Ramos (cell line): ENCODE results near the gene EDAR.

Source experiments
- in situ Hi-C: fragments of 300-500 bp; cut with MboI; formaldehyde crosslinking; loops from one replicate; pipeline ENCODE4 v1.14.3; 2022; ENCODE audit warnings: low sequenced_read_pairs; ENCODE audit not compliant: unreplicated experiment

Gene EDAR

DNA sequence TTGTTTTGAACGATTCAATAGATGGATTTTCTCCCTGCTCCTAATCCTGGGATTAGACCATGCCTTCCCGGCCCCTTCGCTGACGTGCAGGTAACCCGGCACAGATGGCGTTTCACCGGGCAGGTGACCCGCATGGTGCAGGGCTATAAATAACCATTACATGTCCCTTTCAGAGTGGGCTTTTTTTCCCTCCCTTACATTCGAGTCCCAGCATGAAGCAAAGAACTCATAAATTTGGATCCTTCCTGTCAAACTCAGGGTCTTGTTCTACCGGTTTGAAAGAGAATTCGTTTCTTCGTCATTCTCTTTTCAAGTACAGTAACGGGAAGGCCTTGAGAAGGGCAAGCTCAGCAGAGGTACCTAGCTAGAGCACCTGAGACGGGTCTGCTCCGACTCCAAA is 46.1 kb downstream of the EDAR start:
- in situ Hi-C loops, result no loop called here

DNA sequence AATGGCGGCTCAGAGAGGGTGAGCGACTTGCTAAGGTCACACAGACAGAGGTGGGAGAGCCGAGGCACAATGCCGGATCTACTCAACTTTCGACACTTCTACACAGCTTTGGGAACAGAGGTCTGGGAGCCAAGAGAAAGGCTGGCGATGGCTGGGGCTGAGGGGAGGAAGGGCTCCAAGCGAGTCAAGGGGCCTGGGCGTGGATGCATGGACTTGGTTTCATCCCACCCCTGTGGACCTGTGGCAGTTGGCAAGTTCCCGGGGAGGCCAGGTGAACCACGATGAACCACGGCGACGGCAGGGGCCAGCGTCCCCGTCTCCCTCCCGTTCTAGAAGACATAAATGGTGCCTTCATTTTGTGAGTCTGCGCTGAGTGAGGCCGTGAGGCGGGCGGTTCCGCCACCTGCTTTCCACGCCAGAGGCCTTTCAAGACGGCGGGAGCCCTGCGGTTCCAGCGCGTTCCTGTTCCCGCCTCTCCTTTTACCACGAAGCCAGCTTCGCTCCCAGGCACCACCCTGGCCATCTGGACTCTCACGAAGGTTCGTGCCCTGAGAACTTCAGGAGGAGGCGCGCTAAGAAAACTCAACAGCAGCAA is 46.7 kb downstream of the EDAR start:
- in situ Hi-C loops, result no loop called here

DNA sequence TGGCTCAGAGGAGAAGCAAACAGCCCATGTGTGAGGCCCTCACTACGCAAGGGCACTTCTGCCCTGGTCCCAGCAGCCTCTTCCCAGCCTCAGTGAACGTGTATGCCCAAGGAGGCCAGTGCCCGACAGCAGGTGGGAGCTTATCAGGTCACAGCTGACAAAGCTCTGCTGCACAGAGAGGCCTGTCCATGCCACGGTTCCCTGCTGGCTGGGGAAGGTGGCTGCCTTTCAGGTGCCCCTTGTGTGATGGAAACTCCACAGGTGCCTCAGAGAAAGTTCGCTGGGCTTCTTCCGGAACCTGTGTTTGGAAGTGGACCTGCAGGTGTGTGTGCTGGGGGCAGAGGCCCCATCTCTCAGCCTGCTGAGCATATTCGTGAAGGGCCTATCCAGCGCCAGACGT is 47.3 kb downstream of the EDAR start:
- in situ Hi-C loops, result no loop called here

DNA sequence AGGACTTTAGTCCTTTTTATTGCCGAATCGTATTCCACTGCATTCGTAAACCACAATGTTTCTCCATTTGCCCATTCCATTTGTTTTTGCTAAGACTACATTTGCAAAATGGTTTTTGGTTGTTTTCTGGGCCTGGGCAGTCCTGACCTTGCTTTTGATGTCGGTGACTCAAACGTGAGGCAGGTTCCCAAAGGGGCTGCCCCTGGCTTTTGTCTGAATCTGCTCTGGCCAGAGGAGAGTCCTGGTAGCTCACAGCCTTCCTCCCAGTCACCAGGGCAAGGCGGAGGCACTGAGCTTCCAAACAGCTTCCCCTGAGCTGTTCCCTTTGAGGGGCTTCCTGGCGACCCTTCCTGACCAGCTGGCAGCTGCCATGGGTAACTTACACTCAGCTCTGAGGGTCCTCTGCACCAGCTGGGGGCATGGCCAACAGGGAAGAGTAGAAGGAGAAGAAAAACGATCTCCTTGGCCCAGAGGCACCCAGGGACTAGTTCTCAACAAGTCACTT is 47.8 kb downstream of the EDAR start:
- in situ Hi-C loops, result no loop called here

DNA sequence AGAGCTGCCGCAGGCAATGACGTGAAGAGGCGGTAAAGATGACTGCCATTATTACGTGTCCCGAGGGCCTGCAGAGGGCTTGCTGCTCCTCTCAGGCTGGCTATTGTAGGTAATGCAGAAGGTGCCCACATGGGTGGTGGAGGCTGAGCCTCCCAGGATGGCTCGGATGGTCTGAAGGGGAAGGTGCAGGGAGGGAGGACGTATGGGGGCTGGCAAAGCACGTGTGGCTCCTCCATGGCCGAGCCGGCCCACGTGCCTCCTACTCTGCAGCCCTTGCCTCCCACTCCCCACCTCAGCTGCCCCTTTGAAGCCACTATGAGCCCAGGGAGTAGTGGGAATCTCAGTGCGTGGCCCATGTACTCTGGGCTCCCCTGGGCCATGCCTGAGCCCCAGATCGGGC is 48.9 kb downstream of the EDAR start:
- in situ Hi-C loops, result no loop called here

DNA sequence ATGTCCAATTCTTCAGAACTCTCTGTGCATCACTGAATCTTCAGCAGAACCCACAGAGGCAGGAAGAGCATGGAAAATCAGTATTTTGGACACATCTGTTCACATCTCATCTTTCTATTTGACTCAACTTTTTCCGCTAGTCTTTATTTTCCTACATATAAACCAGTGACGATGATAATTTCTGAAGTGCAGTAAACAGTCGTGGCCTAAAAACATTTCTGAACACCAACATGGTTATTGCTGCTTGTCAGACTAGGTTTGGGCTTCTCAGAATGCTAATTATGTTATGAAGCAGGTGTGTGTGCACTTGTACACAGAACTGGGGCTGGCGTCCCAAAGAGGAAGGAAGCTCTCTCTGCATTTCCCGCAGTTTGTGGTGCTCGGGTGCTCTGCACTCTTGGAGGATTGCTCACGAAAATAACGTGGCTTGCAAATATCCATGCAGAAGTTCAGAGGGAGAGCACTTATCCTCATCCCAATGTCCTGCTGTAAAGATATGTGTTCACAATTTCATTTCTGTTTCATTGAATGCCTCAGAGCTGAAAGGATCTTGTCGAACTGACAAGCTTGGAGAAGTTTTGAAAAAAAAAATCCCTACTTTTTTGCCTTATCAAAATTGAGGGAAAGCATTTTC is 50.8 kb downstream of the EDAR start:
- in situ Hi-C loops, result no loop called here

DNA sequence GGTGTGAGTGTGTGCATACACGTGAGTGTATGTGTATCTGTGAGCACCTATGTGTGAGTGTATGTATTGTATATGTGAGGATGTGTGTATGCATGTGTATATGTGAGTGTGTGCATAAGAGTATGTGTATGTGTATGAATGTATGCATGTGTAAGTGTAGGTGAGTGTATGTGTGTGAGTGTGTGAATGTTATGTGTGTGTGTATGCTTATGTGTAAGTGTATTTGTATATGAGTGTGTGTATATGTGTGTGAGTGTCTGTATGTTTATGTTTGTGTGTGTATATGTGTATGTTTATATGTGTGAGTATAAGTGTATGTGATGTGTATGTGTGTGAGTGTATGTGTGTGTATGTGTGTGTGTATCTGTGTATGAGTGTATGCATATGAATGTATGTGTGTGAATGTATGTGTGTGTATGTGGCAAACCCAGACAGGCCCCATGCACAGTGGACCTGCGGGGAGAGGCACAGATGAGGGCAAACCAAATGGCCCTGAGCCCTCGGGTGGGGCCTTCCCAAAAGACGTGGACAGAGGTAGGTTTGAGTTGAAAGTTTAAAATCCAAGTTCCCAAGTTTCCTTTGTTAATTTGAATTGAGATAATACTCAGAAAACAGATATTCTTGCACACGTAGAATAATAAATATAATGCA is 51.5 kb downstream of the EDAR start:
- in situ Hi-C loops, result no loop called here

DNA sequence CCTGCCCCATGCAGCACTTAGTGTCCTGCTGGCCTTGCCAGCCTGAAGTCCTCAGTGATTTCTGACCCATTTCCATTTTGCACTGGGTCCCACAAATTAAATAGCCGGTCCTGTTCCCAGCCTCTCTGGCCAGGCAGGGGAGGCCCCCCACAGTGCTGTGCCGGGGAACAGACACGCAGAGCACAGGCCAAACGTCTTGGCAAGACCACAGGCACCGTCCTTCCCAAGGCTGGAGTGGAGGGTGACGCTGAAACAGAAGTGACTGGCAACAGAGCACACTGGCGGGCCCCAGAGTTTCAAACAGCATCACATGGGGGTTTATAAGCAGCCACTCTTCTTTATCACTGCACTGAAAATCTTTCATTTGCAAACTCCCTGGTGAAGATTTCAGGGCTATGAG is 52.2 kb downstream of the EDAR start:
- in situ Hi-C loops, result no loop called here

DNA sequence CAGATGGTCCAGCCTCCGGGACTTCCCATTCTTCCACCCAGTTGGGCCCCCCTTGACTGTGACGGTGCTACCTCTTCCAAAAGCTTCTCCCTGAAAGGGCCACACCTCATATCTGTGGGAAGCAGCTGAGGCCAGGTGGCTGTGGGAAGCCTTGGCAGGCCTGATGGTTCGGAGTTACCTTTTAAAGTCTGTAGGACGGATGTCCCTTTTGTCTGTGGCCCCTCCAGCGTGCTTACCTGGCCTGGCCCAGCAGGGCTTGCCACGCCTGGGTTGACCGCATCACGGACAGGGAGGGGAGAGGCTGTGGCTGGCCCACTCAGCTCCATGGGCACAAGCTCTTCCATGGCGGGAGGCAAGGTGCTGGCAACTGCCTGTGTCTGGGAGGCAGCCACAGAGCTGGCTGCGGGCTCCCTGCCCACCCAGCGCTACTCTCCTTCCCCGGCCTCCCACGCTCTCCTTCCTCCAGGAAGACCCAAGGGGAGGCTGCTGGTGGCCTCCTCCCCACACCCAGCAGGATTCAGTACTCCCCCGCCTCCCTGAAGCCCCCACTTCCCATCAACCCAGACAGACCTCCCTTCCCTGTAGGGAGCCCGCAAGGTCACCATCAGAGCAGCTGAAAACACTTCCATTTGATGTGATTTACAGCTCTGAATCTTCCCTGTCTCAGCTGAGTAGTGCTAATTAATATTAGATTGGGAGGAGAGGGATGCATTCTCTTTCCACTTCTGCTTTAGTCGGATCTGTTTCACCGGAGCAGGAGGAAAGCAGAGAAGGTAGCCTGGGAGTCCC is 52.8 kb downstream of the EDAR start:
- in situ Hi-C loops, result no loop called here

DNA sequence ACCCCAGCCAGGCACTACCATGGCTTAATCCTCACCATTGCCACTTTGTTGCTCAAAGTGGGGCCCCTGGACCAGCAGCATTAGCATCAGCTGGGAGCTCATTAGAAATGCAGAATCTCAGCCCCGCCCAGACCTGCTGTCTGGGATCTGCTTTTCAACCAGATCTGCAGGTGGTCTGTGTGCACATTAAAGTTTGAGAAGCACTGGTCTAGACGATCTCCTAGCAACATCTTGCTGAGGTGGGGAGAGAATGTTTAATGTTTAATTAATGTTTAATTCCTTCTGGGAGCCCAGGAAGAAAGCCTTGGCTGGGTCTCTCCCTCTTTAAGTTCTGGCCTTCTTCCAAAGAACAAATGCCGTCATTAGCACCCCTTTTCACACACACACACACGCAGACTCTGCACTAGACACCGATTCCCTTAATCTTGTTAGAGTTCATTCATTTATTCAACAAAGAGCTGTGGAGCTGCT is 53.7 kb downstream of the EDAR start:
- in situ Hi-C loops, result no loop called here

DNA sequence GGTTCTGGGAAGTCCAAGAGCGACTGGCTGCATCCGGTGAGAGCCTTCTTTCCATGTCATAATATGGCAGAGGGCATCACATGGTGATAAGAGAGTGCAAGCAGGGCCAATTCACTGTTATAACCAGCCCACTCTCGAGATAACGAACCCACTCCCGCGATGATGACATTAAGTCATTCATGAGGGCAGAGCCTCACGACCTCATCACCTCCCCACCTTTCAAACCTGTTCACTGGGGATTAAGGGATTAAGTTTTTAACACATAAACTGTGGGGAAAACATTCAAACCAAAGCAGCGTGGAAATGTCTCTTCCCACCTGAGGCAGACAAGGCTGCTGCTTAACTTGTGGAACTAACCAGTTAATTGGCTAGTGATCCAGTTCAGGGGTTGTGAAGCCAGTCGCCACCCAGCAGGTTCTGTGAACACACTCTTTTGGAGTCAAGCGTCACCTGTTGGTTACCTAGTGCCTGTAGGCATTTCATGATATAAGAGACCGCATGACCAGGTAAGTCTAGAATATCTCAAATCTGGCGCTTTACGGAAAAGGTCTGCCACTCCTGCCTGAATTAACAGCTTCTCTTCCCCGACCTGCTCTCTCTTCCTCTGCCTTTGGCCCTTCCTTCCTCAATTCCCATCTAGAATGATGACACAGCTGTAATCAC is 54.3 kb downstream of the EDAR start:
- in situ Hi-C loops, result no loop called here

DNA sequence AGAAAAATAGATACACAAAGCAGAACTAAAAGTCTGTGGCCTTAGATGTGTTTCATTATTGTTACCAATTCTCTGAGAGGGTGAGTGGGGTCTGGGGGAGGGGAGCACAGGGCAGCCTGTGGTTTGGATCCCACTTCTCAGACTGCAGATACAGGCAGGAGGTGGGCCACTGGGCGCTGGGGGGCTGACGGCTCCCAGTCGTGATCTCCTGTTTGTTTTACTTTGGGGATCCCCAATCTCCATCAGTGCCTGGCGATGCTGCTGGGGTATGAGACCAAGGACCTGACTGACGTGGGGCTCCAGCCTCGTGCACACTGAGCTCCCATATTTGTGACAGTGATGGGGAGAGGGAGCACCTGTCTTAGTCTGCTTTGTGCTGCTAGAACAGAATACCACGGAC is 54.9 kb downstream of the EDAR start:
- in situ Hi-C loops, result no loop called here

DNA sequence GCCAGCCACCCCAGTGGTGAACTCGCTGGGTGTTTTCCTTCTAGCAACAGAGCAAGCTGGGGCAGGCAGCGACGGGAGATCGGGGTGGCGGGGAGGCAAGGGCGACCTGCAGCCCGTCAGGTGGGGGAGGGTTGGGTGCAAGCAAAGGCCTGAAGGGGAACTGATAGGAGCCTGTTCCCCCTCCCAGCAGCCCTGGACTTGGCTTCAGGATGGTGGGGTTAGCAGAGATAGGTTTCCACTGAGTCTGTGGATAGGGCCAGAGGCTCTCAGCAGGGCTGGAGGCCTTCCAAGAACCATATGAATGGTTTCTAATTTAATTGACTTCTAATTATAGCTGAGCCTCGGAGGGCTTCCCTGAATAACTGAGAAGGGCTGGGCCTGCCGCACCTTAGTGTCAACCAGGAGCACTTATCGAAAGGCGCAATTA is 55.3 kb downstream of the EDAR start:
- in situ Hi-C loops, result no loop called here

DNA sequence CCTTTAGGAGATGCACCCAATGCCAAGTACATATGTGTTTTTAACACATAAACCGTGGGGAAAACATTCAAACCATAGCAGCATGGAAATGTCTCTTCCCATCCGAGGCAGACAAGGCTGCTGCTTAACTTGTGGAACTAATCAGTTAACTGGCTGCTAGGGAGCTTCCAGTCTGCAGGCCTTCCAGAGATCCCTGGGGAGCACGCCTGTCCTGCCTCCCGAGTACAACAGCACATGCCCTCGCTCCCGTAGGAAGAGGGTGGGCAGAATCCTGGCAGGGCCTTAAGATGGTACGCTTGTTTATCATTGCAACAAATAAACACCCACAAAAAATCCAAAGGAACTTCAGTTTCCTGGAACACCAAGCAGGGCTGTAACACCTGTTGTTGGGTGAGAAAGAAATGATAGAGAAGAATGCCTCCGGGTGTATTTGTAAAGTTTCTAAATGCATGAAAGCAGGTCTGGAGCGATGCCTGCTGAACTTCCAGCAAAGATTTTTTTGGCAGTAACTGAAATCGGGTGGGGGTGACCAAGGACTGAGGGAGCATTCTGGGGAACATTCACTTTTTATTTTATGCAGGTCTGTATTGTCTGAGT is 56.2 kb downstream of the EDAR start:
- in situ Hi-C loops, result no loop called here

DNA sequence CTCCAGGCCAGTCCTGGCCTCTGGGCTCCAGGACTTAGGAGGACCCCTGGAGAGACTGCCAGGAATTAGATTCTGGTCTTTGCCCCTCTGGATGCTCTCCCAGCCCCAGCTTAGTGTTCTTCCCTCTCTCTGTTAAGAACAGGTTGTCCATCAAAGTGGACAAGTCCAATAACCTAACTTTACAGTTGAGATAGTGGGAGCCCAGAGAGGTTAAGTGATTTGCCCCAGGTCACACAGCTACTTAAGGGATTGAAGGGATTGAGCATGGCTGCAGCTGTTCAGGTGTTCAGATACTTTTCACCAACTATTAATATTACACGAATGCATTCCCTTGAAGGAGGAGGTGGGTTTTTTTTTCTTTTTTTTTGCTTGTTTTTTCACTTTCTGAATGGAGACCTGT is 57.6 kb downstream of the EDAR start:
- in situ Hi-C loops, result no loop called here

DNA sequence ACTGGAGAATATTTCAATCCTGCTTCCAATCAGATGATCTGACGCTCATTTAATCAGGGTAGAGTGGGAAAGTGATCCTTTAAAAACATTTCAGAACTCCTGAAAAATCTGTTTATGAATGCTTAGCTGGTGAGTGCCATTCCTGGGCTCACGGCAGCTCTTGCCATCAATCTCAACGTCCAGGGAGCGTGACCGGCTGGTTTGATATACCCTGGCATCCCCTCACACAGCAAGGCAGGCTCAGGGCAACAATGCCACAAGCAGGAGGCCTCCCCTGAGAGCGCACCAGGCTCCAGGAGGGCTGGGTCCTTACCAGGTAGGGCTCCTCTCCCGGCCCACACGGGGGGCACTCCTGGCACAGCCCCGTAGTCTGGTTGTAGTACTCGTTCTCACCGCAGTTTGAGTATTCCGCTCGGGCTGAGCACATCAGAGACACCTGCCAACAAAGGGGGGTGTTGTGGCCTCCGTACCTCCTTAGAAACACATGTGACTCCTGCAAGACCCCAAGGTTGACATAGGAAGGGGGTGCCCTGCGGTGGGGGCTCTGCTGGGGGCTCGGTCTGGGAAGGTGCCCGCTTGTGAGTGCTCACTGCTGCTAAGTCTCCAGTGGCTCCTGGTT is 59.1 kb downstream of the EDAR start:
- in situ Hi-C loops, result no loop called here

DNA sequence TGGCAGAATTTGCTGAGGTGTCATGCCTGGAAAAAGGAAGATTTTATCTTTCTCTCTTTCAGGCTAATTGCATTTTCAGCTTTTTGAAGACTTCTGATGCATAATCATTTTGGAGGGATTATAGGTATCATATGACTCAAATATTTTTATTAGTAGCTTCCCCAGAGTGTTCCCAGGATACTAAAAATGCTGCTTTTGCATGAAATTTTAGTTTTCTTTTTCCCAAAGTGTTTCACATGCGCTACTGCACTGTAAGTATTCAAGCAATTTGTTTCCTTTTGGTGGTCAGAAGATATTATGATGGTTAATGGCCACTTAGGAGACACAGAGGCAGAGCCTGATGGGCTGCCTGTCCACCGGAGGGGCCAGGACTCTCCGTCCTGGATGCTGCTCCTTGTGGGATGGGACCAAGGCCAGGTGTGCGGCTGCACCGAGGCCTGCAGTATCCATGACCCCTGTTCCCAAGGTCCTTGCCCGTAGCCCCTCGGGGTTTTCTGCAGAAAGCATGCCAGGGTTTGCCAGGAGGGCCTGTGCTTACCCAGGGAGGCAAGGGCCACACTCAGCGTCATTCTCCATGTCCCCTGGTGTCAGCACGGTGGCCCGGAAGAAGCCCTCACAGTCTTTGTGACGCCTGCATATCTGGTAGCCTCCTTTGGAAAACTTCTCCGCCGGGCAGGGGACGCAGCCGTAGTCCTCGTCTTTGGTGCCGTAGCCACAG is 60.2 kb downstream of the EDAR start:
- in situ Hi-C loops, result no loop called here

DNA sequence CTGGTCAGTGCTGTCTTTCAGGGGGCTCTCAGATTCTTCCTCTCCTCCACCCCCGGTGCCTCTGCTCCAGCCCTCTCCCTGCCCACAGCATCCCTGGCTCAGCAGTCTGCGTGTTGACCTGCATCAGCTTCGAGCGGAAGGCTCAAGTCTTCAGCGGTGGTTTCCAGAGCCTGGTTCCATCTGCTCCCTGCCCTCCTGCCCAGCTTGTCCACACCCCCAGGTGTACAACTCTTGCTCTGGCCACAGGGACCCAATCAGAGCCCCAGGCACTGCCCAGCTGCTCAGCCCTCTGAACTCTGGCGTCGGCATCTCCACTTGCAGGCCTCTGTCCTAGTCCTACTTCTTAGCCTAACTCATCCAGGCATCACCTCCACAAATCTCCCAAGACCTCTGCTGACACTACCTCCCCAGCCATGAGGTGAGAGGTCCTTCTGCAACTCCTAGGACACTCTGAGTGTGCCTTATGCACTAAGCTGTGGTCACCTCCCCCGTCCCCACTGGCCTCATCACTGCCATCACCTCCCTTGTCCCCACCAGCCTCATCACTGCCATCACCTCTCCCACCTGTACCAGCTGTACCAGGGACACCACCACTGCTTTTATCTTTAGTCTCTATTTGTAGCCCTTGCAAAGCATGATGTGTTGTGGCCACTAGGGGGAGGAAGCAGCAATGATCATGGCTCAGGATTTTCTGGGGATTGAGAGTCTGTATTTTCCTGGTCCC is 60.9 kb downstream of the EDAR start:
- in situ Hi-C loops, result no loop called here
